Hepatocyte (in vitro differentiated cells): Measurements from ENCODE around the gene AFF2. TPM values are rescaled to one million over a fixed set of nuclear protein-coding genes. Genes with fewer than 3 reads are reported as not detected.

ENCODE experiments used
- DNase-seq: peaks from one replicate; pipeline ENCODE4 v3.0.0-alpha.2; 2016; ENCODE audit warnings: low spot score
- H2AFZ ChIP-seq: fragments of 200-600 bp; sonication (generic); 2 replicates; pipeline ENCODE4 v1.6.0; 2016; ENCODE audit warnings: antibody characterized with exemption, mild to moderate bottlenecking
- H3K27ac ChIP-seq: fragments of 200-600 bp; sonication (generic); 2 replicates; pipeline ENCODE4 v1.5.1; 2016; ENCODE audit warnings: mild to moderate bottlenecking
- H3K27me3 ChIP-seq: fragments of 200-600 bp; sonication (generic); 2 replicates; pipeline ENCODE4 v1.6.1; 2016
- H3K36me3 ChIP-seq: fragments of 200-600 bp; sonication (generic); replicated peaks from 2 replicates; pipeline ENCODE4 v1.5.1; 2016; ENCODE audit warnings: low read depth; ENCODE audit not compliant: insufficient read depth
- H3K4me1 ChIP-seq: fragments of 200-600 bp; sonication (generic); 2 replicates; pipeline ENCODE4 v1.5.1; 2016; ENCODE audit warnings: mild to moderate bottlenecking, moderate library complexity; ENCODE audit not compliant: insufficient read depth
- H3K4me2 ChIP-seq: fragments of 200-600 bp; sonication (generic); 2 replicates; pipeline ENCODE4 v1.6.0; 2016
- H3K4me3 ChIP-seq: fragments of 200-600 bp; sonication (generic); 2 replicates; pipeline ENCODE4 v1.5.1; 2016; ENCODE audit warnings: mild to moderate bottlenecking
- H3K79me2 ChIP-seq: fragments of 200-600 bp; sonication (generic); 2 replicates; pipeline ENCODE4 v1.6.0; 2017; ENCODE audit warnings: mild to moderate bottlenecking
- H3K9me2 ChIP-seq: fragments of 200-600 bp; sonication (generic); replicated peaks from 2 replicates; pipeline ENCODE4 v1.6.0; 2017; ENCODE audit warnings: mild to moderate bottlenecking; ENCODE audit not compliant: insufficient read depth
- H3K9me3 ChIP-seq: fragments of 200-600 bp; sonication (generic); 2 replicates; pipeline ENCODE4 v1.5.1; 2016; ENCODE audit warnings: low read depth, mild to moderate bottlenecking
- H4K20me1 ChIP-seq: fragments of 200-600 bp; sonication (generic); 2 replicates; pipeline ENCODE4 v1.6.0; 2016; ENCODE audit warnings: mild to moderate bottlenecking; ENCODE audit not compliant: insufficient read depth, poor library complexity, severe bottlenecking
- EZH2 ChIP-seq: fragments of 200-600 bp; sonication (generic); IDR thresholded peaks from 2 replicates; pipeline ENCODE4 v1.6.1; 2016; ENCODE audit warnings: antibody characterized with exemption, mild to moderate bottlenecking, borderline replicate concordance
- EZH2phosphoT487 ChIP-seq: fragments of 200-600 bp; sonication (generic); IDR thresholded peaks from one replicate; pipeline ENCODE4 v1.6.1; 2018; ENCODE audit warnings: antibody characterized with exemption, mild to moderate bottlenecking, low read depth, moderate library complexity; ENCODE audit not compliant: unreplicated experiment, severe bottlenecking
- WGBS: methylation state at CpG from one replicate; pipeline ENCODE4 v1.1.6; 2016; ENCODE audit warnings: low lambda C conversion rate; ENCODE audit errors: missing lambda C conversion rate; 5-methylcytosine and 5-hydroxymethylcytosine counted together
- polyA plus RNA-seq: library from polyadenylated mRNA; unstranded; fragments of >200 nt; fragmentation: Nextera tagmentation; extraction: Ambion mirVana; gene quantifications from 2 replicates; pipeline ENCODE4 v1.2.1, GENCODE V29; 2016
- total RNA-seq: library from RNA; depleted of rRNA; stranded (reverse); fragments of >200 nt; gene quantifications from 2 replicates; pipeline ENCODE4 v1.2.3, GENCODE V29; 2014
- TF ChIP-seq, protein P1 (sequence below): fragments of 200-600 bp; sonication (generic); IDR thresholded peaks from 2 replicates; pipeline ENCODE4 v1.5.1; 2016; ENCODE audit warnings: antibody characterized with exemption, mild to moderate bottlenecking; ENCODE audit not compliant: poor library complexity

Gene AFF2
- total and polyA plus RNA-seq, 2 experiments from 2014 or later: 2.1 to 6.5 TPM

DNA sequence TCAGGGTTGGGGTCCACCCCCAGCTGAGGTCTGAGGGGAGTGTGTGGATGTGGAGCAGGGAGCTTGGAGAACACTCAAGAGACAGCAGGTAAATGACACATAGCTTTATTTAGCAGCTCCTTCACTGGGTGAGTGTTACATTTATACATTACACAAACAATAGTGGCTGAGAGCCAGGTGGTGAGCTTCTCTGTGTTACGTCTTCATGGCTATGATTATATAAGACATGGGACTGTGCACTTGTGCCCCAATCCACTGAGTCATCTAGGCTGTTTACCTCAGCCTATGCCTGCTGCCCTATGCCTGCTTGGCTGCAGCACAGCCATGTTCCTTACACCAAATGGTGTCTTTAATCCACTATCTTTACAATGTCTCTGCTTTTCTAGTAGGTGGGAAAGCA is 459.6 kb downstream of the AFF2 start:
- no peaks in the 10 kb centered on the region for H3K4me1 ChIP-seq
- H3K27ac ChIP-seq: no peak overlapping the region
- no peaks in the 10 kb centered on the region for H3K79me2 ChIP-seq
- no peak for DNase-seq
- no peaks in the 10 kb centered on the region for H3K9me2 ChIP-seq
- no peak overlapping the region for H3K4me2 ChIP-seq
- no peaks in the 10 kb centered on the region for H4K20me1 ChIP-seq
- no peaks in the 10 kb centered on the region for H3K27me3 ChIP-seq
- H3K9me3 ChIP-seq: no peaks in the 10 kb centered on the region
- no peak overlapping the region for H3K4me3 ChIP-seq
- TF ChIP-seq EZH2phosphoT487 (no peak), EZH2 (no peak)
- TF ChIP-seq, protein P1, sequence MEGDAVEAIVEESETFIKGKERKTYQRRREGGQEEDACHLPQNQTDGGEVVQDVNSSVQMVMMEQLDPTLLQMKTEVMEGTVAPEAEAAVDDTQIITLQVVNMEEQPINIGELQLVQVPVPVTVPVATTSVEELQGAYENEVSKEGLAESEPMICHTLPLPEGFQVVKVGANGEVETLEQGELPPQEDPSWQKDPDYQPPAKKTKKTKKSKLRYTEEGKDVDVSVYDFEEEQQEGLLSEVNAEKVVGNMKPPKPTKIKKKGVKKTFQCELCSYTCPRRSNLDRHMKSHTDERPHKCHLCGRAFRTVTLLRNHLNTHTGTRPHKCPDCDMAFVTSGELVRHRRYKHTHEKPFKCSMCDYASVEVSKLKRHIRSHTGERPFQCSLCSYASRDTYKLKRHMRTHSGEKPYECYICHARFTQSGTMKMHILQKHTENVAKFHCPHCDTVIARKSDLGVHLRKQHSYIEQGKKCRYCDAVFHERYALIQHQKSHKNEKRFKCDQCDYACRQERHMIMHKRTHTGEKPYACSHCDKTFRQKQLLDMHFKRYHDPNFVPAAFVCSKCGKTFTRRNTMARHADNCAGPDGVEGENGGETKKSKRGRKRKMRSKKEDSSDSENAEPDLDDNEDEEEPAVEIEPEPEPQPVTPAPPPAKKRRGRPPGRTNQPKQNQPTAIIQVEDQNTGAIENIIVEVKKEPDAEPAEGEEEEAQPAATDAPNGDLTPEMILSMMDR: no peak
- no peaks in the 10 kb centered on the region for H3K36me3 ChIP-seq
- WGBS: 87% methylated on average over 1 of the region's 1 CpG
- H2AFZ ChIP-seq: no peak overlapping the region

DNA sequence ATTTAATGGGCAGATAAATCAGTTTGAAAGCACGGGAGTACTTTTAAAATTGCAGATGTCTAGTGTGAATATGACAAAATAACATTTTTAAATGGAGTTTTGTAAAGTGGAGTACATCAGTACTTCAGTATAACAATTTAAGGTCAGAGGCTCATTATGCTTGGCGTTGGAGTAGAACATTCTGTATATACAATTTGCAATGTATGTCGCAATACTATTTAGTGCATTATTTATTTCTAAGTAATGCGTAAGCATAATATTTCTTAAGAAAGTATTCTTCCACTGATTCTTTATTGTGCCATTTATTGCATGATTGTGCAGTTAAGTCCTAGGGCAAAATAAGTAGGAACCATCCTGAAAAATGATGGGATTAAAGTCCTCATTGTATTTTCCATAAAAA is 461.6 kb downstream of the AFF2 start:
- WGBS: 83% methylated on average over 4 of the region's 4 CpGs
- DNase-seq: no peak
- Histone ChIP-seq H3K9me3 (no peaks in the 10 kb centered on the region), H3K27ac (no peak overlapping the region), H3K4me1 (no peaks in the 10 kb centered on the region), H3K4me2 (no peak overlapping the region), H3K36me3 (no peaks in the 10 kb centered on the region), H3K9me2 (no peaks in the 10 kb centered on the region), H3K4me3 (no peak overlapping the region), H3K27me3 (no peaks in the 10 kb centered on the region), H2AFZ (no peak overlapping the region), H4K20me1 (no peaks in the 10 kb centered on the region), H3K79me2 (no peaks in the 10 kb centered on the region)
- TF ChIP-seq, protein P1: no peak
- TF ChIP-seq EZH2phosphoT487: no peak
- TF ChIP-seq EZH2: no peak

DNA sequence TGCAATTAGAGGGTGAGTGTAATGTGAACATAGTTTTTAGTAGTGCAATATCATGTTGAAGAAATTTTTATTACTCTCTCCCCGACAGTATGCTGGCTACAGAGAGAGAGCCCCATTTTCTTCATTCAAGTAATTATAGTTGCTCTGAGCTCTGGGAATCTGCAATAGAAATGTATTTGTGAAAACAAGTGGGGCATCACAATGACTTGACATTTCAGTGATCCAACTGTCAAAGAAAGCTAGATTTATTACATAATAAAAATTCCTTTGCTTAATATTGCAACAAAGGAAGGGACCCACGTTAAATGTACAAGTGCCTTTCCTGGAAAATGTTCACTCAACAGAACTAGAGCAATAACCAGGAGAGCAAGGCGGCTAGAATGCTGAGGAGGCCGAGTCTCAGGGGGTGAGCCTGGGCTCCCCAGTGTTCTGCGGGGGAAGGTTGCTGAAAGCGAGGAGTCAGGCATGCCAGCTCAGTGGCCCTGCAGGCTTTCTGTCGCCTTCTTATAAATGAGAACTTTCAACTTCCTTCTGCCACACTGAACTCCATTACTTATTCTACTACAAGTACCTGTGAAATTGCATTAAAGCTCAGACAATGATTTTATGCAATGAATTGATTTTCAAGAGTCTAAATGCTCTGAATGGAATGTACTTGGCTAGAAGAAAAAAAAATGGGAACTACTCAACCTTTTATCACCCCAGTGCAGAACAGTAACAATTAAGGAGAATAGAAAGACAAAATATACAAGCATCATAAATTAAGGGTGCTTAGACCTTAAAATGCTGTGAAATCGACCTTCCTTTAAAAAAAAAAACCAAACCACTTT is 476.4 kb downstream of the AFF2 start:
- no peak overlapping the region for H2AFZ ChIP-seq
- H3K27ac ChIP-seq: no peak overlapping the region
- WGBS: 57% methylated on average over 8 of the region's 8 CpGs

More for the DNA sequence above, 476.4 kb downstream of the AFF2 start:
- TF ChIP-seq EZH2 (no peak), EZH2phosphoT487 (no peak)
- TF ChIP-seq, protein P1: no peak
- H3K79me2 ChIP-seq: no peaks in the 10 kb centered on the region
- H4K20me1 ChIP-seq: no peaks in the 10 kb centered on the region
- no peak overlapping the region for H3K4me2 ChIP-seq
- no peaks in the 10 kb centered on the region for H3K4me1 ChIP-seq
- no peaks in the 10 kb centered on the region for H3K9me2 ChIP-seq
- no peak overlapping the region for H3K4me3 ChIP-seq
- H3K27me3 ChIP-seq: no peaks in the 10 kb centered on the region
- DNase-seq: no peak
- H3K36me3 ChIP-seq: no peaks in the 10 kb centered on the region
- H3K9me3 ChIP-seq: no peaks in the 10 kb centered on the region
